B cell (primary cell): ENCODE results near the gene ZNF524. TPM values are rescaled to one million over a fixed set of nuclear protein-coding genes. Genes with fewer than 3 reads are reported as not detected.
A peak's percentile ranks its signal among the peaks of the same experiment; 100 is the strongest.

Experiments
- ATAC-seq: fragments of 200-7000 bp; cut with Tn5 transposase; one replicate; pipeline ENCODE4 v1.10.0; 2021; ENCODE audit warnings: low read depth, mild to moderate bottlenecking, moderate number of reproducible peaks, moderate library complexity
- CTCF ChIA-PET: fragments of 350-600 bp; sonication (Branson Sonifier 250); formaldehyde crosslinking; loops from one replicate; lab custom pipeline; 2021; ENCODE audit warnings: antibody characterized with exemption, inconsistent platforms; lab: Charles Lee
- POLR2A ChIA-PET: fragments of 350-600 bp; sonication (Branson Sonifier 250); formaldehyde crosslinking; loops from one replicate; lab custom pipeline; 2021; ENCODE audit warnings: antibody characterized with exemption; lab: Charles Lee
- DNase-seq: peaks from one replicate; pipeline ENCODE4 v3.0.0; 2013
- H2AFZ ChIP-seq: 2 replicates; pipeline ENCODE4 v1.6.1; 2012; ENCODE audit warnings: mild to moderate bottlenecking, low read depth, low read length; ENCODE audit not compliant: insufficient read depth, poor library complexity, severe bottlenecking
- H3K27ac ChIP-seq, 2 donors: 1 replicate in 1 of 2; 2 replicates in 1 of 2; pipeline ENCODE4 v1.5.1; 2012 to 2013; ENCODE audit warnings: low read length in 2 of 2, mild to moderate bottlenecking in 2 of 2, moderate library complexity in 1 of 2
- H3K27me3 ChIP-seq, 4 experiments: fragments of 200-600 bp in 1 of 4; sonication (generic) in 1 of 4; replicated peaks in 1 of 4; 1 replicate in 2 of 4; 2 replicates in 2 of 4; pipeline versions ENCODE4 v1.6.1 to v1.7.0; 2013 to 2016; ENCODE audit warnings: low read length in 3 of 4, mild to moderate bottlenecking in 2 of 4, mixed read lengths in 1 of 4, moderate library complexity in 1 of 4; ENCODE audit not compliant: insufficient read depth in 4 of 4, control insufficient read depth in 3 of 4; ENCODE audit errors: control extremely low read depth in 1 of 4
- H3K36me3 ChIP-seq, 2 experiments: replicated peaks in 1 of 2; 1 replicate in 1 of 2; 2 replicates in 1 of 2; pipeline versions ENCODE4 v1.6.1 to v1.7.1; 2013; ENCODE audit warnings: low read length in 1 of 2; ENCODE audit not compliant: insufficient read depth in 2 of 2, control insufficient read depth in 1 of 2; ENCODE audit errors: control extremely low read depth in 1 of 2, extremely low read depth in 1 of 2
- H3K4me1 ChIP-seq, 2 donors: fragments of 200-600 bp in 1 of 2; sonication (generic) in 1 of 2; 1 replicate in 1 of 2; 2 replicates in 1 of 2; pipeline versions ENCODE4 v1.5.1 to v1.6.1; 2013 to 2017; ENCODE audit warnings: low read length in 2 of 2; ENCODE audit not compliant: control insufficient read depth in 2 of 2, insufficient read depth in 2 of 2
- H3K4me2 ChIP-seq: replicated peaks from 2 replicates; pipeline ENCODE3; 2012; ENCODE audit warnings: mild to moderate bottlenecking, low read depth, low read length; ENCODE audit not compliant: poor library complexity, severe bottlenecking
- H3K4me3 ChIP-seq, 5 experiments: fragments of 200-600 bp in 1 of 5; sonication (generic) in 1 of 5; 1 replicate in 3 of 5; 2 replicates in 2 of 5; pipeline versions ENCODE4 v1.5.1 to v1.7.0; 2011 to 2016; ENCODE audit warnings: low read length in 4 of 5, mild to moderate bottlenecking in 4 of 5, low read depth in 2 of 5, control low read depth in 1 of 5, moderate library complexity in 1 of 5; ENCODE audit not compliant: insufficient read depth in 1 of 5; ENCODE audit errors: control extremely low read depth in 1 of 5, extremely low read depth in 1 of 5
- H3K79me2 ChIP-seq: fragments of 200-600 bp; sonication (generic); one replicate; pipeline ENCODE4 v1.6.0; 2016; ENCODE audit warnings: low read length; ENCODE audit not compliant: control insufficient read depth, insufficient read depth
- H3K9ac ChIP-seq: fragments of 200-600 bp; sonication (generic); 2 replicates; pipeline ENCODE4 v1.6.1; 2017; ENCODE audit warnings: mild to moderate bottlenecking, low read length, moderate library complexity
- H3K9me3 ChIP-seq, 3 donors: one replicate each; pipeline versions ENCODE4 v1.6.1 to v1.7.1; 2013; ENCODE audit warnings: low read length in 2 of 3; ENCODE audit not compliant: control insufficient read depth in 2 of 3, insufficient read depth in 1 of 3; ENCODE audit errors: control extremely low read depth in 1 of 3
- H4K20me1 ChIP-seq: 2 replicates; pipeline ENCODE4 v1.6.0; 2012; ENCODE audit warnings: mild to moderate bottlenecking, low read length; ENCODE audit not compliant: insufficient read depth, control insufficient read depth, poor library complexity, severe bottlenecking
- H3K27ac Mint-ChIP-seq: one replicate; pipeline ENCODE4 v1.8.0; 2021; ENCODE audit warnings: mixed read lengths
- H3K27me3 Mint-ChIP-seq: one replicate; pipeline ENCODE4 v1.8.0; 2021; ENCODE audit warnings: mixed read lengths
- H3K4me1 Mint-ChIP-seq: one replicate; pipeline ENCODE4 v1.8.0; 2021; ENCODE audit warnings: mixed read lengths
- H3K4me3 Mint-ChIP-seq: one replicate; pipeline ENCODE4 v1.8.0; 2021; ENCODE audit warnings: mixed read lengths
- H3K9me3 Mint-ChIP-seq: one replicate; pipeline ENCODE4 v1.8.0; 2022; ENCODE audit warnings: mixed read lengths; ENCODE audit not compliant: insufficient read depth
- EZH2 ChIP-seq: IDR thresholded peaks from 2 replicates; pipeline ENCODE4 v1.6.1; 2012; ENCODE audit warnings: borderline replicate concordance, low read depth, mild to moderate bottlenecking, moderate library complexity, low read length; ENCODE audit not compliant: insufficient read depth, poor library complexity, severe bottlenecking
- WGBS: methylation state at CpG from one replicate; pipeline ENCODE4 v1.1.5; 2013; ENCODE audit warnings: missing lambda C conversion rate; ENCODE audit not compliant: insufficient coverage; 5-methylcytosine and 5-hydroxymethylcytosine counted together
- intact Hi-C: fragments of 100-400 bp; cut with micrococcal nuclease; formaldehyde crosslinking; loops from one replicate; pipeline ENCODE4 v1.10.0; 2022
- polyA plus RNA-seq: library from polyadenylated mRNA; depleted of rRNA; stranded (reverse); fragments of >200 nt; gene quantifications from 2 replicates; pipeline ENCODE4 v1.2.3, GENCODE V29; 2012
- total RNA-seq, 2 donors: library from RNA; stranded (reverse); fragments of 120-200 nt in 1 of 2; gene quantifications; 1 replicate in 1 of 2; 2 replicates in 1 of 2; pipeline versions ENCODE4 v1.2.3 to v1.2.4, GENCODE V29; 2013 to 2022
- TF ChIP-seq, protein P1 (sequence below): fragments of 200-600 bp; IDR thresholded peaks from one replicate; pipeline ENCODE4 v1.8.0; 2022; ENCODE audit warnings: antibody characterized with exemption, mild to moderate bottlenecking

Gene ZNF524
- total and polyA plus RNA-seq, 2 donors (not counting 1 experiment from before 2014, with no cell fraction given) = 23.8 to 27.4 TPM

DNA sequence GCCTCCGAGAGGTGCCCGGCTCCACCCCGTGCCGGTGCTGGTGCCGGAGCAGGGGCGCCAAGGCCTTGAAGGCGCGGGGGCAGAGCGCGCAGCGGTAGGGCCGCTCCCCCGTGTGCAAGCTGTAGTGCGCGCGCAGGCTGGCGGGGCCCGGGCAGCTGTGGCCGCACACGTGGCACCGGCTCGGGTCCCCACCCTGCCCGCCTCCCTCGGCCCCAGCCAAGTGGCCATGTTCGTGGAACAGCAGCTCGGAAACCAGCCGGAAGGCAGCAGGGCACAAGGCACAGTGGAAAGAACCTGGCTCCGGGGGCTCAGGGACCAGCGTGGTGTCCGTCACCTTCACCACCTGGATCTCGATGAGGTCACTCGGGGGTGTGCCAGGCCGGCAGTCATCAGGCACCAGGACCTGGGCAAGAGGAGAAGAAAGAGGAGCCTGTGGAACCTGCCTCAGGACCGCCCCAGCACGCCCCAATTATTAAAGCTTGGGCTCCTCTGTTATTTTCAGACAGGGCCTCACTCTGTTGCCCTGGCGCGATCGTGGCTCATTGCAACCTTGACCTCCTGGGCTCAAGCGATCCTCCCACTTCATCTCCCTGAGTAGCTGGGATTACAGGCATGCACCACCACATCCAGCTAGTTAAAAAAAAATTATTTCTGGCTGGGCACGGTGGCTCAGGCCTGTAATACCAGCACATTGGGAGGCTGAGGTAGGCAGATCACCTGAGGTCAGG is 22.3 kb downstream of the ZNF524 start:
- TF ChIP-seq EZH2 = no peak
- TF ChIP-seq, protein P1, sequence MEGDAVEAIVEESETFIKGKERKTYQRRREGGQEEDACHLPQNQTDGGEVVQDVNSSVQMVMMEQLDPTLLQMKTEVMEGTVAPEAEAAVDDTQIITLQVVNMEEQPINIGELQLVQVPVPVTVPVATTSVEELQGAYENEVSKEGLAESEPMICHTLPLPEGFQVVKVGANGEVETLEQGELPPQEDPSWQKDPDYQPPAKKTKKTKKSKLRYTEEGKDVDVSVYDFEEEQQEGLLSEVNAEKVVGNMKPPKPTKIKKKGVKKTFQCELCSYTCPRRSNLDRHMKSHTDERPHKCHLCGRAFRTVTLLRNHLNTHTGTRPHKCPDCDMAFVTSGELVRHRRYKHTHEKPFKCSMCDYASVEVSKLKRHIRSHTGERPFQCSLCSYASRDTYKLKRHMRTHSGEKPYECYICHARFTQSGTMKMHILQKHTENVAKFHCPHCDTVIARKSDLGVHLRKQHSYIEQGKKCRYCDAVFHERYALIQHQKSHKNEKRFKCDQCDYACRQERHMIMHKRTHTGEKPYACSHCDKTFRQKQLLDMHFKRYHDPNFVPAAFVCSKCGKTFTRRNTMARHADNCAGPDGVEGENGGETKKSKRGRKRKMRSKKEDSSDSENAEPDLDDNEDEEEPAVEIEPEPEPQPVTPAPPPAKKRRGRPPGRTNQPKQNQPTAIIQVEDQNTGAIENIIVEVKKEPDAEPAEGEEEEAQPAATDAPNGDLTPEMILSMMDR = no peak
- POLR2A ChIA-PET = interaction anchor here (0.5 kb wide), 2 partner anchors 16 to 23 kb away, joined by 3 to 4 read pairs; no protein-coding TSS in a partner anchor
- H3K27me3 ChIP-seq = no peaks in the 10 kb centered on the region
- peaks cover 10 to 14% of the 10 kb centered on the region in 2 donors for H3K4me1 ChIP-seq
- H3K4me3 ChIP-seq = no peak overlapping the region
- Mint-ChIP-seq H3K4me3 (no peak overlapping the region), H3K27me3 (no peaks in the 10 kb centered on the region), H3K4me1 (peaks cover 18% of the 10 kb centered on the region), H3K9me3 (no peaks in the 10 kb centered on the region), H3K27ac (no peak overlapping the region)
- peaks cover 7% of the 10 kb centered on the region for H4K20me1 ChIP-seq
- DNase-seq = peak; percentile 30
- CTCF ChIA-PET = interaction anchor here (1.3 to 3.2 kb wide), 5 partner anchors 11 to 155 kb away, joined by 3 to 27 read pairs (median 8); partner anchors contain the start of genes FIZ1 and ZNF865
- intact Hi-C loops = loop anchor here (5.0 to 10.0 kb wide), 2 partner anchors 215 to 522 kb away; partner anchors contain the start of genes UBE2S and ZNF444
- 99% methylated on average over 35 of the region's 40 CpGs for WGBS
- no peak overlapping the region for H3K27ac ChIP-seq
- ATAC-seq = no peak
- no peak overlapping the region for H3K4me2 ChIP-seq
- no peak overlapping the region for H2AFZ ChIP-seq
- H3K79me2 ChIP-seq = peaks cover 10% of the 10 kb centered on the region
- H3K9ac ChIP-seq = no peak overlapping the region
- H3K36me3 ChIP-seq = peaks cover 0 to 9% of the 10 kb centered on the region in 2 experiments
- H3K9me3 ChIP-seq = no peaks in the 10 kb centered on the region

DNA sequence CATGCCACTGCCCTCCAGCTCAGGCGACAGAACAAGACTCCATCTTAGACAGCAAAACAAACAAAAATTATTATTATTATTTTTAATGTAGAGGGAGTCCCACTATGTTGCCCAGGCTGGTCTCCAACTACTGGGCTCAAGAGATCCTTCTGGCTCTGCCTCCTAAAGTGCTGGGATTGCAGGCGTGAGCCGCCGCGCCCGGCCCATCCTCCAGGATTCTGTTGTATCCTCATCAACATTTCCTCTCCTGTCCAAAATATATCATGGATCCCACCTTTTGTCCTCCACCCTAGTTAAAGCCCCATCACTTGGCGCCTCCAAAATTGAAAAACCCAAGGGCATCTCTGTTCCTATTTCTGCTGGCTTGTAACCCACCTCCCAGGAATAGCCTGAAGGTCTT is 23.0 kb downstream of the ZNF524 start:
- peaks cover 10 to 14% of the 10 kb centered on the region in 2 donors for H3K4me1 ChIP-seq
- H2AFZ ChIP-seq = no peak overlapping the region
- H3K4me3 ChIP-seq = no peak overlapping the region
- no peak for ATAC-seq
- no peak overlapping the region for H3K27ac Mint-ChIP-seq
- no peaks in the 10 kb centered on the region for H3K9me3 Mint-ChIP-seq
- CTCF ChIA-PET = interaction anchor here (1.3 to 3.2 kb wide), 6 partner anchors 10 to 482 kb away, joined by 3 to 27 read pairs (median 8); partner anchors contain the start of genes FIZ1 and ZNF865
- peaks cover 18% of the 10 kb centered on the region for H3K4me1 Mint-ChIP-seq
- H3K79me2 ChIP-seq = peaks cover 8% of the 10 kb centered on the region
- intact Hi-C loops = loop anchor here (5.0 to 10.0 kb wide), 2 partner anchors 216 to 522 kb away; partner anchors contain the start of genes UBE2S and ZNF444
- no peaks in the 10 kb centered on the region for H3K9me3 ChIP-seq
- H3K36me3 ChIP-seq = peaks cover 0 to 6% of the 10 kb centered on the region in 2 experiments
- H3K27me3 Mint-ChIP-seq = no peaks in the 10 kb centered on the region
- H3K4me2 ChIP-seq = no peak overlapping the region
- H4K20me1 ChIP-seq = peaks cover 7% of the 10 kb centered on the region
- no peak overlapping the region for H3K27ac ChIP-seq
- no peaks in the 10 kb centered on the region for H3K27me3 ChIP-seq
- no peak for DNase-seq
- POLR2A ChIA-PET = interaction anchor here (0.5 to 1.6 kb wide), 4 partner anchors 9 to 106 kb away, joined by 3 to 4 read pairs (median 3); partner anchors contain the start of gene FIZ1
- no peak for TF ChIP-seq EZH2
- TF ChIP-seq, protein P1 = no peak
- H3K9ac ChIP-seq = no peak overlapping the region
- WGBS = 99% methylated on average over 6 of the region's 7 CpGs
- H3K4me3 Mint-ChIP-seq = peak overlapping the region; percentile 23
